Measurements from ENCODE around the gene OR5B21.

- TF ChIP-seq RELA (IDR thresholded peaks at IDR 0.05; ENCODE audit: borderline replicate concordance, partially characterized antibody) (no peak), CTCF (IDR thresholded peaks at IDR 0.05 in 2 of 3, conservative IDR thresholded peaks at IDR 0.05 in 1 of 3; ENCODE audit: control insufficient read depth in 2 of 3, extremely low read depth in 1 of 3, insufficient read depth in 1 of 3, low read depth in 3 of 3, low read length in 3 of 3) (no peak), EZH2 (IDR thresholded peaks at IDR 0.05; ENCODE audit: borderline replicate concordance, control insufficient read depth, low read depth, low read length) (no peak), ZNF207 (IDR thresholded peaks at IDR 0.05; ENCODE audit: borderline replicate concordance) (no peak)
- TF ChIP-seq, protein P1, sequence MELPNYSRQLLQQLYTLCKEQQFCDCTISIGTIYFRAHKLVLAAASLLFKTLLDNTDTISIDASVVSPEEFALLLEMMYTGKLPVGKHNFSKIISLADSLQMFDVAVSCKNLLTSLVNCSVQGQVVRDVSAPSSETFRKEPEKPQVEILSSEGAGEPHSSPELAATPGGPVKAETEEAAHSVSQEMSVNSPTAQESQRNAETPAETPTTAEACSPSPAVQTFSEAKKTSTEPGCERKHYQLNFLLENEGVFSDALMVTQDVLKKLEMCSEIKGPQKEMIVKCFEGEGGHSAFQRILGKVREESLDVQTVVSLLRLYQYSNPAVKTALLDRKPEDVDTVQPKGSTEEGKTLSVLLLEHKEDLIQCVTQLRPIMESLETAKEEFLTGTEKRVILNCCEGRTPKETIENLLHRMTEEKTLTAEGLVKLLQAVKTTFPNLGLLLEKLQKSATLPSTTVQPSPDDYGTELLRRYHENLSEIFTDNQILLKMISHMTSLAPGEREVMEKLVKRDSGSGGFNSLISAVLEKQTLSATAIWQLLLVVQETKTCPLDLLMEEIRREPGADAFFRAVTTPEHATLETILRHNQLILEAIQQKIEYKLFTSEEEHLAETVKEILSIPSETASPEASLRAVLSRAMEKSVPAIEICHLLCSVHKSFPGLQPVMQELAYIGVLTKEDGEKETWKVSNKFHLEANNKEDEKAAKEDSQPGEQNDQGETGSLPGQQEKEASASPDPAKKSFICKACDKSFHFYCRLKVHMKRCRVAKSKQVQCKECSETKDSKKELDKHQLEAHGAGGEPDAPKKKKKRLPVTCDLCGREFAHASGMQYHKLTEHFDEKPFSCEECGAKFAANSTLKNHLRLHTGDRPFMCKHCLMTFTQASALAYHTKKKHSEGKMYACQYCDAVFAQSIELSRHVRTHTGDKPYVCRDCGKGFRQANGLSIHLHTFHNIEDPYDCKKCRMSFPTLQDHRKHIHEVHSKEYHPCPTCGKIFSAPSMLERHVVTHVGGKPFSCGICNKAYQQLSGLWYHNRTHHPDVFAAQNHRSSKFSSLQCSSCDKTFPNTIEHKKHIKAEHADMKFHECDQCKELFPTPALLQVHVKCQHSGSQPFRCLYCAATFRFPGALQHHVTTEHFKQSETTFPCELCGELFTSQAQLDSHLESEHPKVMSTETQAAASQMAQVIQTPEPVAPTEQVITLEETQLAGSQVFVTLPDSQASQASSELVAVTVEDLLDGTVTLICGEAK (IDR thresholded peaks at IDR 0.05; ENCODE audit: borderline replicate concordance), result no peak
Observed at GRCh38 chr11:58505849-58506248, 2.1 kb downstream of the OR5B21 start.
